Aorta (tissue), 5 donors: ENCODE data around the gene IFITM10. TPM values are rescaled to one million over a fixed set of nuclear protein-coding genes. Genes with fewer than 3 reads are reported as not detected.
A peak's percentile ranks its signal among the peaks of the same experiment; 100 is the strongest.

ENCODE experiments used
- ATAC-seq: fragments of 200-7000 bp; cut with Tn5 transposase; one replicate; pipeline ENCODE4 v1.9.1; 2022; ENCODE audit warnings: moderate library complexity; ENCODE audit not compliant: low FRiP score
- DNase-seq, 2 donors: peaks; one replicate each; pipeline ENCODE4 v3.0.0-alpha.2; 2020
- H3K27ac ChIP-seq, 2 donors: one replicate each; pipeline ENCODE4 v1.5.1; 2013; ENCODE audit warnings: low read length in 2 of 2, mild to moderate bottlenecking in 2 of 2, moderate library complexity in 2 of 2, control low read depth in 1 of 2, inconsistent platforms in 1 of 2, low read depth in 1 of 2
- H3K27me3 ChIP-seq, 2 donors: one replicate each; pipeline ENCODE4 v1.6.1; 2013; ENCODE audit warnings: control low read depth in 1 of 2, low read length in 1 of 2, mild to moderate bottlenecking in 1 of 2, moderate library complexity in 1 of 2; ENCODE audit not compliant: insufficient read depth in 2 of 2, control insufficient read depth in 1 of 2
- H3K36me3 ChIP-seq, 2 donors: one replicate each; pipeline ENCODE4 v1.6.1; 2013; ENCODE audit warnings: control low read depth in 1 of 2, low read length in 1 of 2, mild to moderate bottlenecking in 1 of 2; ENCODE audit not compliant: insufficient read depth in 2 of 2, control insufficient read depth in 1 of 2
- H3K4me1 ChIP-seq, 2 donors: one replicate each; pipeline ENCODE4 v1.6.1; 2013; ENCODE audit warnings: low read length in 2 of 2, control low read depth in 1 of 2, mild to moderate bottlenecking in 1 of 2, moderate library complexity in 1 of 2; ENCODE audit not compliant: insufficient read depth in 2 of 2, control insufficient read depth in 1 of 2
- H3K4me3 ChIP-seq, 2 donors: one replicate each; pipeline ENCODE4 v1.5.1; 2013; ENCODE audit warnings: low read length in 2 of 2, control low read depth in 1 of 2, mild to moderate bottlenecking in 1 of 2
- H3K9me3 ChIP-seq: one replicate; pipeline ENCODE4 v1.6.1; 2013; ENCODE audit warnings: mild to moderate bottlenecking, low read length; ENCODE audit not compliant: control insufficient read depth
- WGBS, 2 donors: extraction: QIAGEN DNeasy Blood & Tissue Kit; methylation state at CpG; one replicate each; pipeline ENCODE4 v1.1.7; 2013; 5-methylcytosine and 5-hydroxymethylcytosine counted together
- intact Hi-C, 2 donors: fragments of 100-400 bp; cut with DNase I; formaldehyde crosslinking; loops; one replicate each; pipeline versions ENCODE4 v1.14.2 to v1.15.0; 2022
- polyA plus RNA-seq, 2 donors: library from polyadenylated mRNA; stranded (reverse); fragments of 200-250 nt; gene quantifications; one replicate each; pipeline ENCODE4 v1.2.3, GENCODE V29; 2013
- total RNA-seq, 2 donors: library from RNA; stranded (reverse); fragmentation: NEBNext Ultra II Directional; extraction: Animal tissue kit (Norgen Biotek cat#: 25700); gene quantifications; one replicate each; pipeline ENCODE4 v1.2.1, GENCODE V29; 2021
- donor health status: healthy with polysubstance abuse.
- donor health status: Bipolar disorder and iron deficiency.
- donor health status: DM: no; HTN: no; CAD: no.
- donor health status: DM: no; HTN: no; CAD: no.
- donor health status: DM: yes; HTN: yes; CAD: no.

The IFITM10 gene
- total and polyA plus RNA-seq, 4 donors, result 1.9 to 47.7 (median 12.8) TPM

DNA sequence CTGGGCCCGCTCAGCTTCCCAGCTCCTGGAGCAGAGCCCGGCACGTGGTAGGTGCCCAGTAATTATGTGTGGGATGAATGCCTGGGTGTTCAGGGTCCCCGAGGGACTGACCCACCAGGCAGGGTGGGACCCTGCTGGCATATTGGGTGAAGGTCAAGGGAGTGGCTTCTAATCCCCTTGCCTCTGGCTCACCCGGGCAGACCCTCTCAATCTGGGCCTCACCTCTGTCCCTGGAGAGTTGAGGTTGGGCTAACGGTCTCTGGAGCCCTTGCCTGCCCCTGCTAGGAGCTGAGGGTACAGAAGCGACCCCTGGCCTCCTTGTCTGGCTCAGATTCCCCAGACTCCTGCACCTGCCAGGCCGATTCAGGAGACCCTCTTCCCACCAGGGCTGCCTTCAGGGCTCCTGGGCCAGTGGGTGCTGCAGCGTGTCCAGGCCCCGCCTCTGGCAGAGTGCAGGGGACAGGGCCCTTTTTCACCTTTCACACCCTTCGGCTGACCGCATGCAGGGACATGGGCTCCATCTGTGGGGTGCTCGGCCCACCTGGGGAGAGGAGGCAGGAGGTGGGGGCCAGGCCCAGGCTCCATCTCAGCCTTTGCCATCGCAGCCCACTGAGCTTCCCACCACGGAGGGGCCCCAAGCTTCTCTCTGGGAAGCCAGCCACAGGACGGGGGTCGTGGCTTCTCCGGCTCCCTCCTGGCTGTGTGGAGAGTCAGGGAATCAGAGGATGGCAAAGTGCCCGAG is 17.2 kb upstream of the IFITM10 start:
- Histone ChIP-seq H3K9me3 (no peaks in the 10 kb centered on the region), H3K36me3 (no peaks in the 10 kb centered on the region), H3K27me3 (no peaks in the 10 kb centered on the region), H3K27ac (no peak overlapping the region), H3K4me3 (no peak overlapping the region), H3K4me1 (no peaks in the 10 kb centered on the region)
- intact Hi-C loops, result loop anchor here in 1 of 2 donors (5.0 kb wide), 1 partner anchor 55 kb away; no protein-coding TSS in a partner anchor
- DNase-seq (peak; percentile 44 to 60), ATAC-seq (no peak)
- 91 to 92% methylated on average over 19 of the region's 19 CpGs for WGBS, 2 donors

DNA sequence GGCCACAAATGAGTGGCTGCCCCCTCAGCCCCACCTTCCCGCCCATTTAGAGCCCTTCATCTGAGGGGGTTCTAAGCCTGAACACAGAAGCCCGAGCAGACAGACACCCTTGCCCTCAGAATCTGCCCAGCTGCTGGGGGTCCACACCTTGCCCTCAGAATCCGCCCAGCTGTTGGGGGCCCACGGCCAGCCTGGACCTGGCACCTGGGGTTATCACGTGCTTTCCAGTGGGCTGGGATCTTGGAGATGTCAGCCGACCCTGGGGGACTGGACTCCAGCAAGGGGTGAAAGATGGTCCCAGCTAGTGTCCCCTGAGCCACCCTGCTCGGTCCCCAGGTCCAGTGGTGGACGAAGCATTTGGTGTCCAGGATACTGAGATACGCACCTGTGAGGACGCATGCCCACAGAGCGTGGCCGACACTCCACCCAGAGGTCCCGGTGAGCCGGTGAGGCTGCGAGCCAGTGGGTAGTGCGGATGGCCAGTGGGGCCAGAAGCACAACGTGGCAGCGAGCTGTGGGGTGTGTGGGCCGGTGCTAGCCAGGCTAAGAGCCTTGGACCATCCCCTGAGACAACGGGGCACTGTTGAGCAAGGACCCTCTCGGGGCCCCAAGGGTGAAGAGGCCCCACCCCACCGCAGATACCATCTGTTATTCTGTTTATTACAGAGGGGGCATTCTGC is 16.5 kb upstream of the IFITM10 start:
- ATAC-seq, result no peak
- intact Hi-C loops, result loop anchor here in 1 of 2 donors (5.0 kb wide), 1 partner anchor 55 kb away; no protein-coding TSS in a partner anchor
- peak in 1 of 2 donors; percentile 68 for DNase-seq

DNA sequence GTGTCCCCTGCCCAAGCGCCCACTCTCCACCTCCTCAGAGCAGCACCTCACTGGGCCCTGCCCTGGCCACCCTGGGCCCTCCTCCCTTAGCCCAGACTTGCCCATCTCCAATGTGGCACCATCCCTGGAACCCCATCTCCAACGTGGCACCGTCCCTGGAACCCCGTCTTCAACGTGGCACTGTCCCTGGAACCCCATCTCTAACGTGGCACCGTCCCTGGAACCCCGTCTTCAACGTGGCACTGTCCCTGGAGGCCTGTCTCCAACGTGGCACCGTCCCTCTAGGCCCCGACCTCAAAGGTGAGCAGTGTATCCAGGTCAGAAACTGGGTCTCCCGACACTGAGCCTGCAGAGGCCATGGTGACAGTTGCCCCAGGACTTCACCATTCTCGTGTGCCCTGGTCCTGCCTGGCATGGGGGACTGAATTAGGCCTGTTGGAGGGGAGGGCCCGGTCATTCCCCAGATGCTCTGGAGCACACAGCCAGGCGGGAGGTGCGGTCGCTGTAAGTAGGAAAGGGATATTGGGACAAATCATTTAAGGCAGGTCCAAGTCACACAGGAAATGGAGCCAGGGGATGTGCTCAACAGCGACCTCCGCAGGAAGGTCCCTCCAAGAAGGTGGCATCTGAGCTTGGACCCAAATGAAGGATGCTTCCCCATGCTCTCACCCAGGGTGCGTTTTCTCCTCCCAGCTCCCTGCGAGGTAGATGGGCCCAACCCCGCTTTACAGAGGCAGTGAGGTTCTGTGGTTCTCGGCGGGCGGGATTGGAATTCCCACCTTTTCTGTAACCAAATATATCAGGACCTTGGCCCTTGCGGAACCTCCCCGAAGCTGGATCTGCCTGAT is 15.7 kb upstream of the IFITM10 start:
- no peak for DNase-seq
- no peak for ATAC-seq

More for the DNA sequence above, 16.5 kb upstream of the IFITM10 start:
- no peaks in the 10 kb centered on the region for H3K27me3 ChIP-seq
- no peaks in the 10 kb centered on the region for H3K36me3 ChIP-seq
- no peak overlapping the region for H3K27ac ChIP-seq
- H3K4me1 ChIP-seq, result no peaks in the 10 kb centered on the region
- WGBS, 2 donors, result 92 to 96% methylated on average over 22 of the region's 22 CpGs
- H3K9me3 ChIP-seq, result no peaks in the 10 kb centered on the region
- no peak overlapping the region for H3K4me3 ChIP-seq

DNA sequence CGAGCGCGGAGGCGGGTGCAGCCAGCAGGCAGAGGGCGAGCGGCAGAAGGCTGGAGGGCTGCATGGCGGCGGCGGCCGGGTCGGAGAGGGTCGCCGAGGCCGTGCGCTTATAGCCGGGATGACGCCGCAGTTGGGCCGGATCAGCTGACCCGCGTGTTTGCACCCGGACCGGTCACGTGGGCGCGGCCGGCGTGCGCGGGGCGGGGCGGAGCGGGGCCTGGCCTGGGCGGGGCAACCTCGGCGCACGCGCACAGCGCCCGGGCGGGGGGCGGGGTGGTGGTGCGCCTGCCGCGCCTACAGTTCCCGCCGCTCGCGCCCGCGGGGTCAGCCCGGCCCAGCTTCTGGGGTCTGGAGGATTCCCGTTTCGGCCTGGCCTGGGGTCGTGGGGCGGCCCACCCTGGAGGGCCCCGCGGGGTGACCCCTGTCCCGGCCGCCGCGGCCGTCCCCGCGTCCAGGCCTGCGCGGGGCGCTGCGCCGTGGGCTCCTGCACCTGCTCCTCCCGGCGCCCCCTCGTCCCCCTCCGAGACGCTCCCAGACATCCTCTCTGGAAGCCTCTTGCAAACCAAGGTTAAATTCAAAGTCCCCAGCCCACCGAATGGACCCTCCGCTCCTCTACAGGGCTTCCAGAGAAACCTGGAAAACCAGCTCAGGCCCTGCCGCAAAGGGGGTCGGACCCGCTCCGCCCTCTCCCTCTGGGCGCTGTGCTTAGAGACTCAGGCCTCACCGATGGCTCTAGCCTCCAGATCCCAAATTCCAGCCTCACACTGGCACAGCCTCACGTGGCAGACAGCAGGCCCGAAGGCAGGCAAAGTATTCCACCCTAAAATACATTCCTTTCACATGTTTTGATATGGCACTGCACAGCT is 13.6 kb upstream of the IFITM10 start, which contains the start of gene CTSD:
TSS of gene CTSD (minus strand) at position 132 of the 866 bp plus-strand sequence. CDS start at position 64, 68 bp downstream.
- H3K4me3 ChIP-seq, result peak within 1 kb of the TSS; percentile 81 to 87
- intact Hi-C loops, result no loop called here
- peak; percentile 95 to 97 for DNase-seq
- no peaks in the 10 kb centered on the region for H3K4me1 ChIP-seq
- H3K9me3 ChIP-seq, result no peaks in the 10 kb centered on the region
- H3K36me3 ChIP-seq, result no peaks in the 10 kb centered on the region
- H3K27ac ChIP-seq, result peak within 1 kb of the TSS in 1 of 2 donors; percentile 78
- 1 to 2% methylated on average over 54 to 85 of the region's 85 CpGs for WGBS, 2 donors
- no peaks in the 10 kb centered on the region for H3K27me3 ChIP-seq
- ATAC-seq, result peak; percentile 92

More for the DNA sequence above, 15.7 kb upstream of the IFITM10 start:
- Histone ChIP-seq H3K27ac (no peak overlapping the region), H3K4me1 (no peaks in the 10 kb centered on the region), H3K27me3 (no peaks in the 10 kb centered on the region), H3K9me3 (no peaks in the 10 kb centered on the region), H3K36me3 (no peaks in the 10 kb centered on the region), H3K4me3 (no peak overlapping the region)
- whole genome bisulfite sequencing, 2 donors, result 89 to 92% methylated on average over 28 of the region's 28 CpGs
- intact Hi-C loops, result loop anchor here in 1 of 2 donors (5.0 kb wide), 1 partner anchor 56 kb away; no protein-coding TSS in a partner anchor

DNA sequence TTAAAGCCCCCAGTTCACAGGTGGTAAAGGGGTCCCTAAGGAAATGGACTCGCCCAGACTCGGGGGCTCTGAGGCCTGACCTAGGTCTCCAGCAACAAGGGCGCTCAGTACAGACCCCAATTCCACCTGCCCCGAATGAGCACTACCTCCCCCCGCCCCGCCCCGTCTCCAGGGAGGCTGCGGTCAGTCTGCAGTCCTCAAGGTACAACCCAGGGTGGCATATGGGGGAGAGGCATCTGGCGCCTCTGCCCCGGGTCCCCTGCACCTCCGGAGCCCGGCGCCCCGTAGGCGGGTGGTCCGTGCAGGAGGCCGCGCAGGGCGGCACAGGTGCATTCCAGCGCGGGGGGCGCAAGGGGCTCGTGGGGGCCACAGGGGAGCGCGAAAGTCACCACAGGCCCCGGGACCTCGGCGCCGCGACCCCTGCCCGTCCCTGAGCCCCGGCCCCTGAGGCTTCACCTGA is 13.0 kb upstream of the IFITM10 start:
- peak overlapping the region; percentile 81 to 87 for H3K4me3 ChIP-seq
- intact Hi-C loops, result no loop called here
- 2 to 4% methylated on average over 28 to 32 of the region's 32 CpGs for WGBS, 2 donors
- peak overlapping the region in 1 of 2 donors; percentile 64 for H3K27ac ChIP-seq
- H3K9me3 ChIP-seq, result no peaks in the 10 kb centered on the region
- no peaks in the 10 kb centered on the region for H3K27me3 ChIP-seq
- DNase-seq (peak in 1 of 2 donors; percentile 55), ATAC-seq (no peak)
- H3K36me3 ChIP-seq, result no peaks in the 10 kb centered on the region
- no peaks in the 10 kb centered on the region for H3K4me1 ChIP-seq

DNA sequence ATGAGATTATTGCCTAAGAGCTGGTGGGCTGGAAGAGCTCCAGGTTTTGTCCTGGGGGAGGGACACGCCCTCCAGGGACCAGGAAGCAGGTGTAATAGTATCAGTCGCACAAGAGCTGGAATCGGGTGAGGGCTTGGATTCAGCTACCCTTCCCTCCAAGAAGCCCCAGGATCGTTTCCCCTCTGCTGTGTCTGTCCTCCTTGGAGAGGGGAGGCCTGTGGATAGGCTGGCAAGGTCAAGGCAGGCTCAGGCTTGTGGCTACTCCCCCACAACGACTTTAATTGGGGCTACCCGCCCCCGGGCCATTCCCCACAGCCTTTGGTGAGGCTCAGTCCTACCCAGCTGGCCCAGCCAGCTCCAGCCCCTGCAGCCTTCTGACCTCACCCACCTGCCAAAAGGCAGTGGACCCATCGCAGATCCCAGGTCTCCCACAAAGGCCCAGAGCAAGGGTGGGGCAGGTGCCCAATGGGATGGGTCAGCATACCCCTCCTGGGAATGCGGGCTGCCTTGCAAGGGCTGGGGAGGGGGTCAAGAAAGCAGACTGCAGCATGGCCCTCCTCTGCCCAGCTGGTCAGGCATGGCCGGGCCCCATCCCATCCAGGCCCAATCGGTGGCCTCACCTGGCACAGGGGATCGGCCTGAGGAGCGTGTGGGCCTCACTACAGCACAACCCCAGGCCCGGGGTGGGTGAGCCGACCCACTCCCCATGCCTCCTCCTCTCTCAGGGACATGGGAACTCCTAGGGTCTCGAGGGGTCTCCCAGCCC is 12.3 kb upstream of the IFITM10 start:
- Histone ChIP-seq H3K9me3 (no peaks in the 10 kb centered on the region), H3K4me1 (no peaks in the 10 kb centered on the region), H3K4me3 (peak overlapping the region; percentile 81 to 87), H3K36me3 (no peaks in the 10 kb centered on the region), H3K27me3 (no peaks in the 10 kb centered on the region), H3K27ac (peak overlapping the region in 1 of 2 donors; percentile 64)
- intact Hi-C loops, result no loop called here
- 52 to 54% methylated on average over 16 of the region's 16 CpGs for WGBS, 2 donors
- ATAC-seq (no peak), DNase-seq (peak; percentile 62 to 71)

DNA sequence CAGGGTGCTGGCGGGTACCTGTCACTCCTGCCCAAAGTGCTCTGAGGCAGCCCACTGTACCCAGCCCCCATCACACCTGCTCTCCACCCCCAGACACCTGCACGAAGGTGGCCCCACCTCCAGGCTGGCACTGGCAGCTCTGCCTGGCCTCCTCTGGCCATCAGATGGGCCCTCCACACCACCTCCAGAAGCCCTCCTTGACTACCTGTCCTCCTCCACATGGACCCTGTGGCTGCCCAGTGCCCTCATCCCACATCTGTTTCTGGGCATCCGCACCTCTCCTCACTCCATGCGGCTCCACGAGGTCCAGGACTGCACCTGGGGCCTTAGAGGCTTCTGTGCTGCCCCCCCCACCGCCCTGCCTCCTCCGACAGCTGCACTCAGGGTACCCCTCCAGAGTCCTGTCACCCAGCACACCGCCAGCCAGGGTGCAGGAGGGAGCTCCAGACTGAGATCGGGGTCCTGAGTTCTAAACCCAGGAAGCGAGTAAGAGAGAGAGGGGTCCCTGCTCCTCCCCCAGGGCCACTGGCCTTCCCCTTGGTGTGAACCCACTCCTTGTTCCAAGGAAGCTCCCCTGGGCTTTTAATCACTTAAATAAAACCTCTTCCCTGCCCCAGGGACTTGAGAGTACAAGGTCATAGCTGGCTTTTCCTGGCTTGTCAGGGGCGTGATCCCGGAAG is 11.6 kb upstream of the IFITM10 start:
- no peaks in the 10 kb centered on the region for H3K4me1 ChIP-seq
- WGBS, 2 donors, result 85 to 92% methylated on average over 12 of the region's 12 CpGs
- no peak for ATAC-seq
- intact Hi-C loops, result loop anchor here in 1 of 2 donors (2.0 kb wide), 1 partner anchor 65 kb away; no protein-coding TSS in a partner anchor
- no peaks in the 10 kb centered on the region for H3K36me3 ChIP-seq
- no peaks in the 10 kb centered on the region for H3K27me3 ChIP-seq
- peak; percentile 61 to 70 for DNase-seq
- no peaks in the 10 kb centered on the region for H3K9me3 ChIP-seq
- peak overlapping the region in 1 of 2 donors; percentile 6 for H3K27ac ChIP-seq
- H3K4me3 ChIP-seq, result no peak overlapping the region
